Measurements from ENCODE around the gene URI1.

- TF ChIP-seq CTCF (IDR thresholded peaks at IDR 0.05) (no peak), POLR2A (IDR thresholded peaks at IDR 0.05) (no peak), POLR2AphosphoS5 (IDR thresholded peaks at IDR 0.05) (no peak)
Observed at GRCh38 chr19:30047432-30047831, 105.4 kb downstream of the URI1 start.
